ENCODE data around the gene CYP1A1.

CYP1A1 gene

DNA sequence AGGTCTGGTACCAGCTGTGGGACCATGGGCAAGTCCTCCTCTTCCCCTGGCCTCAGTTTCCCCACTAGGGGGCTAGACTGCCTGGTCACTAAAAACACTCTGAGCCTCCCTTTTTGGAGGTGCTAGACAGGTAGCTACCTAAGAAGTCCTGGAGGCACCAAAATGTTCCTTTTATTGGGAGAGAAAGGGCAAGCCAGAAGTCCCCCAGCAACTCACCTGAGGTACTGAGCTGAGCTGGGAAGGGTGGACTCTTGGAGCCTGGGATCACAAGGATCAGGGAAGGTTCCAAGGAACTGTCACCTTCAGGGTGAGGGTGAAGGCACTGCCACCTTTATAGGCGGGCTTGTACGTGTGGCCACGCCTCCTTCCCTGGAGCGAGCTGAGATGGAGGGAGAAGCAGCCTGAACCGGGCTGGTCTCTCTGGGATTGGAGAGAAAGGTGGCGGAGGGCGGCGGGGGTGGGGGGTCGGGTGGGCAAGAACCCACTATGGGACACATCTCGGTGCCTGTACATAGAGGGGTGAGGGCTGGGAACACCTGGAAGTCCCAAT lies at the start of gene CYP1A1:
TSS of gene CYP1A1 (minus strand) at position 304 of the 550 bp plus-strand sequence. CDS start 2,431 bp downstream, outside the sequence.
- H3K4me3 ChIP-seq (replicated peaks; ENCODE audit: low read depth, low read length) = peak within 1 kb of the TSS; percentile 54
- DNase-seq (ENCODE audit: low read depth) = no peak
- no peak for TF ChIP-seq CTCF (IDR thresholded peaks at IDR 0.05; ENCODE audit: low read length, missing control alignments)

GRCh38 chr15:74773731-74774252 lies 48.5 kb upstream of the CYP1A1 start:
- no peak for TF ChIP-seq CTCF (IDR thresholded peaks at IDR 0.05; ENCODE audit: low read length, missing control alignments)
- DNase-seq (ENCODE audit: low read depth) = no peak

GRCh38 chr15:74773329-74773728 lies 48.0 kb upstream of the CYP1A1 start:
- DNase-seq (ENCODE audit: low read depth) = no peak
- no peak for TF ChIP-seq CTCF (IDR thresholded peaks at IDR 0.05; ENCODE audit: low read length, missing control alignments)
- no peak overlapping the region for H3K4me3 ChIP-seq (replicated peaks; ENCODE audit: low read depth, low read length)

More at GRCh38 chr15:74773731-74774252, 48.5 kb upstream of the CYP1A1 start:
- no peak overlapping the region for H3K4me3 ChIP-seq (replicated peaks; ENCODE audit: low read depth, low read length)

GRCh38 chr15:74770211-74770903 lies 45.0 kb upstream of the CYP1A1 start:
- no peak for DNase-seq (ENCODE audit: low read depth)
- no peak for TF ChIP-seq CTCF (IDR thresholded peaks at IDR 0.05; ENCODE audit: low read length, missing control alignments)
- H3K4me3 ChIP-seq (replicated peaks; ENCODE audit: low read depth, low read length) = no peak overlapping the region

DNA sequence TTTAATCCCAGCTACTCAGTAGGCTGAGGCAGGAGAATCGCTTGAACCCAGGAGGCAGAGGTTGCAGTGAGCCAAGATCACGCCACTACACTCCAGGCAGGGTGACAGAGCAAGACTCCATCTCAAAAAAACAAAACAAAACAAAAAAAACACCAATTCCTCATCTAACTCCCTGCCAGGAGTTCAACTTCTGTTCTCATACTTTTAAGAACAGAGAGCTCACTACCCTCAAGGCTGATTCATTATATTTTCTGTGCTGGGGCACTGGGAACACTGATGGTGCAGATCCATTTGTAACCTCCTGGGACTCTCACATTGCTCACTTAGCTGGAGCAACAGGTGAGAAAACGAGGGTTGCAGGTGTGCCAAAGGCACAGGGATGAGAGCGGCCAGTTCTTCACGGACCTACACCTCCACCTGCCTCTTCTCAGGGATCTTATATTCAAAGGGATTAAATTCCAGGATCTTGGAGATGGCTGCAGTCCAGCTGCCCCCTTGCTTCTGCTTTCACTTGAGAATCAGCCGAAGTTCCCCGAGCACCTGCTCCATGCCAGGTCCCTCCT lies 44.2 kb upstream of the CYP1A1 start:
- TF ChIP-seq CTCF (IDR thresholded peaks at IDR 0.05; ENCODE audit: low read length, missing control alignments) = no peak
- DNase-seq (ENCODE audit: low read depth) = no peak
- no peak overlapping the region for H3K4me3 ChIP-seq (replicated peaks; ENCODE audit: low read depth, low read length)

DNA sequence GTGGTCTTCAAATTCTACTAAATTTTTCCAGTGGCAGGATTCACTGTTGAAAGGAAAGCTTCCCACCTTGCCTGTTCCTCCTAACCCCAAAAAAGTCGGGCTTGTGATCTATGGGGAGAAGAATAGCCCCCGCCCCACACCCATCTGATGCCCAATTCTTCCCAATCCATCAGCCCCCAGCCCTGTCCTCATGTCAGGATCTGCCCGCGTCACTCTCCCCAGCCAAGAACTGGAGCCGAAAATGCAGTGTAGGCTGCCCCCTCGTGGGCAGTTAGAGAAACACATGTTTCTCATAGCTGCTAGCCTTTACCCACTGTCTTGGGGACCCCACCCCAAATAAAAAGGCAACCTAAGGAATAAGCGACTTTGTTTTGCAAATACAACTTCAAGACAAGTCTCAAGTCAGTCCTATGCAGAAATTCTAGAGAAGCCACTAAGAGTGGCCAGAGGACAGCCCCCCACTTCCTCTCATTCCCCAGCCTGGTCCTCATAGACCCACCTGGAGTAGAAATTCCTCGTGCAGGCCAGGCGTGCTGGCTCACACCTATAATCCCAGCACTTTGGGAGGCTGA lies 43.5 kb upstream of the CYP1A1 start:
- no peak overlapping the region for H3K4me3 ChIP-seq (replicated peaks; ENCODE audit: low read depth, low read length)
- peak; percentile 62 for TF ChIP-seq CTCF (IDR thresholded peaks at IDR 0.05; ENCODE audit: low read length, missing control alignments)
- peak; percentile 53 for DNase-seq (ENCODE audit: low read depth)
